H4 (cell line): ENCODE results near the gene CDH4. TPM values are rescaled to one million over a fixed set of nuclear protein-coding genes. Genes with fewer than 3 reads are reported as not detected.
"Not testable (repeated sequence)": the region's sequence is repeated elsewhere in the genome, so short reads cannot be mapped to it uniquely, and the experiment has no call there.

Source experiments
- DNase-seq: peaks from one replicate; pipeline ENCODE4 v3.0.0-alpha.2; 2015; ENCODE audit warnings: low spot score
- total RNA-seq: library from RNA; depleted of rRNA; stranded (reverse); fragments of >200 nt; shearing (Covaris generic); gene quantifications from 2 replicates; pipeline ENCODE4 v1.2.3, GENCODE V29; 2014

The CDH4 gene
- total RNA-seq, 1 experiment from 2014 or later: 0.14 TPM

DNA sequence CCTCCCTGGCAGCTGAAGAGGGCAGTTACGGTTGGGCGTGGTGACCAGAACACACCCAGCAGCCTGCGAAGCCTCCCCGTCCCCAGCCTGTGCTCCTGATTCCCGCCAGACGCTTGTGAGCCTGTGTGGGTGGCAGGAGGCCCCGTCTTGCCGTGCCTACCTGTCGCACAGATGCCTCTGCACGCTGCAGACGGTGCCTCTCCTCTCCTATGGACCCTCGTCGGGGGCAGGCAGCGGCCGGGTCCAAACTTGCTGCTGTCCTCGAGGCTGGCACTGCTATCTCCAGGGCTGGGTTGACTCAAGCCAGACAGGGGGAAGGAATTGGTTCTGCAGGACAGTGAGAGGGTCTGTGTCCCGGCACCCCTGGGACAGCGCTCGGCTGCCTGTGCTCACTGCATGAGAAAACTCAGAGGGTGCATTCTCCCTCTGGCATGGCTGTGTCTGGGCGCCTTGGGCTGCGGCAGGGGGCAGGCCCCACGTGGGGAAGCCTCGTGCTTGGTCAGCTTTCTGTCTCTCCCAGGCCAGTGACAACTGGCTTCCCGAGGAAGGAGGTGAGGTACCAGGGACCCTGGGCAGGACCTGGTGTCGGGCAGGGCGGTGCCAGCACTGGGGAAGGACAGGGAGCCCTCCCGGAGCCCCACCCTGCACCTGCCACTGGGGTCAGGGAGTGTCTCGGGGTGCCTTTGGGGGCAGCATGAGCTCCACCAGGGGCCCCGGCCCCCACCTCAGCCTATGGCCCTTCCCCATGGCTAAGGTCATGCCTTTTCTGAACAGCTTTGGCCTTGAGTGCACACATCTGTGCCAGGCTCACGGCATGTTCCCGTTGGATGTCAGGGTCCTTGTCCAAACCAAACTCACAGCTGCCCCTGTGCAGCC, 686.1 kb downstream of the CDH4 start:
- DNase-seq: no peak

- no peak for DNase-seq
Measured at GRCh38 chr20:61938839-61939690, 687.0 kb downstream of the CDH4 start.

- no peak for DNase-seq
Measured at GRCh38 chr20:61939691-61940360, 687.8 kb downstream of the CDH4 start.

- no peak for DNase-seq
Measured at GRCh38 chr20:61940491-61940890, 688.4 kb downstream of the CDH4 start.

- no peak for DNase-seq
Measured at GRCh38 chr20:61940976-61941720, 689.1 kb downstream of the CDH4 start.

- DNase-seq: no peak
Measured at GRCh38 chr20:61941721-61942405, 689.8 kb downstream of the CDH4 start.

- no peak for DNase-seq
Measured at GRCh38 chr20:61942526-61942925, 690.5 kb downstream of the CDH4 start.

DNA sequence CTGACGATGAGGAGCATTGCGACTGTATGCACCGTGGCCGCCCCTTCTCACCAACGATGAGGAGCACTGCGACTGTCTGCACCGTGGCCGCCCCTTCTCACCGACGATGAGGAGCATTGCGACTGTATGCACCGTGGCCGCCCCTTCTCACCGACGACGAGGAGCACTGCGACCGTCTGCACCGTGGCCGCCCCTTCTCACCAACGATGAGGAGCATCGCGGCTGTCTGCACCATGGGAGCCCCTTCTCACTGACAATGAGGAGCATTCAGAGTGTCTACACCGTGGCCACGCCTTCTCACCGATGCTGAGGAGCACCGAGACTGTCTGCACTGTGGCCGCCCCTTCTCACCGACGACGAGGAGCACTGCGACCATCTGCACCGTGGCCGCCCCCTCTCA, 692.9 kb downstream of the CDH4 start:
- not testable (repeated sequence) for DNase-seq

DNA sequence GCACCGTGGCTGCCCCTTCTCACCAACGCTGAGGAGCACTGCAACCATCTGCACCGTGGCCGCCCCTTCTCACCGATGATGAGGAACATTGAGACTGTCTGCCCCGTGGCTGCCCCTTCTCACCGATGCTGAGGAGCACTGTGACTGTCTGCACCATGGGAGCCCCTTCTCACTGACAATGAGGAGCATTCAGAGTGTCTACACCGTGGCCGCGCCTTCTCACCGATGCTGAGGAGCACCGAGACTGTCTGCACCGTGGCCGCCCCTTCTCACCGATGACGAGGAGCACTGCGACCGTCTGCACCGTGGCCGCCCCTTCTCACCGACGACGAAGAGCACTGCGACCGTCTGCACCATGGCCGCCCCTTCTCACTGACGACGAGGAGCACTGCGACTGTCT, 693.4 kb downstream of the CDH4 start:
- not testable (repeated sequence) for DNase-seq

- not testable (repeated sequence) for DNase-seq
Measured at GRCh38 chr20:61948056-61948455, 696.0 kb downstream of the CDH4 start.

DNA sequence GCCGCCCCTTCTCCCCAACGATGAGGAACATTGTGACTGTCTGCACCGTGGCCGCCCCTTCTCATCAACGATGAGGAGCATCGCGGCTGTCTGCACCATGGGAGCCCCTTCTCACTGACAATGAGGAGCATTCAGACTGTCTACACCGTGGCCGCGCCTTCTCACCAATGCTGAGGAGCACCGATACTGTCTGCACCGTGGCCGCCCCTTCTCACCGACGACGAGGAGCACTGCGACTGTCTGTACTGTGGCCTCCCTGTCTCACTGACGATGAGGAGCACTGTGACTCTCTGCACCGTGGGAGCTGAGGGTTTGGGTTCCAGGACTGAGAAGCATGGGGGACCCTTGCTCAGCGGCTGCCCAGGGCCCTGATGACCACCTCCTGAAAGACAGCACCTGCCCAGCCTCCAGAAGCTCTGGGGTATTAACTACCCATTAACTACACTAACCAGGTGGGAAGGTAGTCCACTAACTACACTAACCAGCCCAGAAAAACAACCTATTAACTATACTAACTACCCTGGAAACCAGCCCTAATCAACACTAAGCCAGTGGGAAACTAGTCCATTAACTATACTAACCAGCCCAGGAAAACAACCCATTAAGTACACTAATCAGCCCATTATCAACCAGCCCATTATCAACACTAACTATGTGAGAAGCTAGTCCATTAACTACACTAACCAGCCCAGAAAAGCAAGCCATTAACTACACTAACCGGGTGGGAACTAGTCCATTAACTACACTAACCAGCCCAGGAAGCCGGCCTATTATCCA, 696.7 kb downstream of the CDH4 start:
- DNase-seq: no peak

GRCh38 chr20:61949363-61949713, 697.3 kb downstream of the CDH4 start:
- DNase-seq: no peak

DNA sequence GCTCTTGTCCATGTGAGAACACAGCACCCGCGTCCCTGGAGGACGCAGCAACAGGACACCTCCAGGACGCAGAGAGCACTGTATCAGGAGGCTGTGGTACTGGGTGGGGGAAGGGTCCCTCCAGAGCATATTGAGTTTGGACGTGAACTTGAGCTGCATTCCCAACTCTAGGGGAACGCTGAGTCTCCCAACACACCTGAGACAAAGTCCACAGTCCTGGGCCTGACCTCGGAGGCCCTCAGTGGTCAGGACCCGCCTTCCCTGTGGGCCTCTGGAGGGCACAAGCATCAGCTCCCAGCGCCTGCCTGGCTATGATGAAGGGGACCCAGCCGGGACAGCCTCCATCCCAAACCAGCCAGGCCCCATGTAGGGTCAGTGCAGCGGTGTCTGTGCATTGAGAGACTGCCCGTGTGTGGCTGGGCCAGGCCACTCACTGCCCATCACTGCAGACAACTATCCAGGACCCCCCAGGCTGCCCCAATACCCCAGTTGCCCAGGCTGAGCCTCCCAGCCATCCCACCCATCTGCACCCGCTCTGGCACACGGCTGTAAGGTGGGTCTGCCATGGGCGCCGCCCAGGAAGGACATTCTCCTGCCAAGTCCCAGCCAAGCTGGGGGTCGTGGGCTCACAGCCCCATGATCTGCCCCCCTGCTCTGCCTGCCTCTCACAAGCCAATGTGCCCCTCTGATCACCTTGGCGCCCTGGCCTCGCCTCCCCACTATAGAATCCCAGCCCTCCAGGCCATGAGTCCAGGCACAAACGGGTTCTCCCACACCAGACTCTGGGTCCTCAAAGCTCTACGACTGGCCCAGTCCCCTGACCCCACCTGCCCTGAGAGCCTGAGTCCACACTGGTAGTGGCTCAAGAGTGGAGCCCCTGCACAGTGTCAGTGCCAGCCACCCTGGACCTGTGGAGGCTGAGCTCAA, 697.9 kb downstream of the CDH4 start:
- no peak for DNase-seq

DNA sequence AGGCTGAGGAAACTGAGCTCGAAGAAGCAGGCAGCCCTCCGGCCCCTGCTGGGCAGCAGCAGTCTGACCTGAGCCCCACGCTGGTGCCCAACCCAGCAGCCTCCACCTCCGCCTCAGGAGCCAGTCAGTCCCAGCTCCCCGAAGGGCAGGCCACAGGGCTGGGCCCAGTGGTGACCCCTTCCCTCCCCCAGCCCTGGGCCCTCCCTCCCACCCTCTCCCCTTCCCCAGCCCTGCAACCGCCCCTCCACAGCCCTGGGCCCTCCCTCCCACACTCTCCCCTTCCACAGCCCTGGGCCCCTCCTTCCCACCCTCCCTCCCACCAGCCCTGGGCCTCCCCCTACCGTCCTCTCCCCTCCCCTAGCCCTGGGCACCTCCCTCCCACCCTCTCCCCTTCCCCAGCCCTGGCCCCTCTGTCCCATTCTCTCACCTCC, 698.6 kb downstream of the CDH4 start:
- DNase-seq: no peak

DNA sequence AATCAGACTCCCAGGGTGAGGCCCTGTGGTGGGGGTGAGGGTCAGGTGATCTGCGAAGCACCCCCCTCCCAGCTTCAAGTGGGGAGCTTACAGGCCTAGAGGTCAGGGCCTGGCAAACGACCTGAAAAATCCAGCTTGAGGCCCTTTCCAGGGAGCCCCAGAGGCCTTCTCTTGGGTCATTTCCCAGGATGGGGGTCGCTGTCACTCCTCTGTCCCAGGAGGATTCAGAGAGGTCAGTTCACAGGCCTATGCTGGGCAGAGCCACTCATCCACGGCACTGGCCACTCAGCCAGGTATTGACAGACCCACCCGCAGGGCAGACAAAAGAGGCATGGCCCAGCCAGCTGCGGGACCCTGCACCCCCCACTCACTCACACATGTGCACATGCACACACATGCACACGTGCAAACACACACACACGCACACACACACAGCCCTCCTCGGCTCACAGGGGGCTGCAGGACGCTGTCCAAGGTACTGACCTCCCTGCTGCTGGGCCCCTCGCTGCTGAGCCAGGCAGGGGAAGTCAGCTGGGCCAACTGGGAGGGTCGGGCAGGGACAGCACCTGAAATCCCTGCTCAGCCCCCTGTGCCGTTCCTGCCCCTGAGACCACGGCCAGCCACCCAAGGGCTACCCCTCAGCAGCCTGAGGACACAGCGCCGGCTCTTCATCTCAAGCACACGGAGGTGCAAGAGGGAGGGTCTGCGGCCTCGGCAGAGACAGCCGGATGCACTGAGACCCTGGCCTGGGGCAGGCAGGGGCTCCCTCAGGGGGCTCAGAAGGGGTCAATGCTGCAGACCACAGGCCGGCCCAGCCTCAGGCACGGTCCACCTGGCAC, 699.9 kb downstream of the CDH4 start:
- no peak for DNase-seq

DNA sequence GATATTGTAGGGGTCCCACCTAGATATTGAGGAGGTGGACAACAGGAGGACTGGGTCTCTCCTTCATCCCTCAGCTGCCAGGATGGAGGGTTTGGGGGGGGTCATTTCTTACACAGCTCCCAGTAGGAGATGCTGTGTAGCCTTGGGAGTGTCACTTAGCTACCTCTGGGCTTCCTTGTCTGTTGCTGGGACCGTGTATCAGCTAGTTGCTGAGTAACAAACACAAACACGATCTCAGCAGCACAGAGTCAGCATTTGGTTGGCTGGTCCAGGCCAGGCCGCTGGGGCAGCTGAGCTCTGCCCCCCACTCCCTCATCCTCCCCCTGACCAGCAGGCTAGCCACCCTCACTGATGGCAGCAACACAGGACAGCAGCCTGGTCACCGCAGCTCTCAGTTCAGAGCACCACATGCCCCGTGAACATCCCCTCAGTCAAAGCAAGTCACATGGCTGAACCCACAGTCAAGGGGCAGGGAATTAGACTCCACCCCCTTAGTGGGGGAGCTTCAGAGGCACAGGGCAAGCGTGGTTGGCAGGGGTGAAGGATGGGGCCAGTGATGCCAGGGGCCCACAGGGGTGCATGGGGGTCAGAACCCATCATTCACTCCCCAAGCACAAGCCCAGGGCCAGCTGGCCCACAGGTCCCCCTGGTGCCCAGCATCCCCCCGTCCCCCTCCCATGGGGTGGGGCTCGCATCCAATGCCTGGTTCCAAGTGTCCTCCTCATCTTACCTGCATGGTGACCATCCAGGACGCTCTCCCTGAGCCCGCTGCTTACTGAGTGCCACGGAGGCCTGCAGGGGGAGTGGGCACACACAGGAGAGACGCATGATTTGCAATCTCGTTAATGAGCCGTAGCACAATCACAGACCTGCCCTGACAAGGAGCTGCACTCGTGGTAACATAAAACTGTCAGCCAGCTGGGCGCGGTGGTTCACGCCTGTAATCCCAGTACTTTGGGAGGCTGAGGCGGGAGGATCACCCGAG, 701.3 kb downstream of the CDH4 start:
- no peak for DNase-seq
